H9 (cell line): ENCODE results near the gene SPTAN1. TPM values are rescaled to one million over a fixed set of nuclear protein-coding genes. Genes with fewer than 3 reads are reported as not detected.

Source experiments
- DNase-seq: peaks from one replicate; pipeline ENCODE4 v3.0.0-alpha.2; 2017
- H2AFZ ChIP-seq: one replicate; pipeline ENCODE4 v1.6.1; 2013; ENCODE audit warnings: mild to moderate bottlenecking, low read length, control low read depth, moderate library complexity
- H2AK5ac ChIP-seq: 2 replicates; pipeline ENCODE4 v1.6.1; 2013; ENCODE audit warnings: low read length, control low read depth, mixed read lengths; ENCODE audit not compliant: insufficient read length
- H2BK120ac ChIP-seq: one replicate; pipeline ENCODE4 v1.6.1; 2013; ENCODE audit warnings: low read depth, mild to moderate bottlenecking, low read length, control low read depth, inconsistent platforms; ENCODE audit not compliant: poor library complexity, severe bottlenecking
- H2BK12ac ChIP-seq: 2 replicates; pipeline ENCODE4 v1.6.1; 2013; ENCODE audit warnings: low read length, control low read depth, mixed read lengths, low read depth; ENCODE audit not compliant: insufficient read length
- H2BK15ac ChIP-seq: 2 replicates; pipeline ENCODE4 v1.6.1; 2013; ENCODE audit warnings: low read depth, low read length, control low read depth
- H2BK20ac ChIP-seq: one replicate; pipeline ENCODE4 v1.6.1; 2013; ENCODE audit warnings: low read depth, mild to moderate bottlenecking, low read length, control low read depth, inconsistent platforms; ENCODE audit not compliant: poor library complexity, severe bottlenecking
- H2BK5ac ChIP-seq: 2 replicates; pipeline ENCODE4 v1.6.1; 2013; ENCODE audit warnings: low read length, control low read depth, mixed read lengths; ENCODE audit not compliant: insufficient read length
- H3K14ac ChIP-seq: 2 replicates; pipeline ENCODE4 v1.6.1; 2013; ENCODE audit warnings: low read length, control low read depth; ENCODE audit not compliant: insufficient read depth
- H3K18ac ChIP-seq: 2 replicates; pipeline ENCODE4 v1.6.1; 2013; ENCODE audit warnings: low read depth, mild to moderate bottlenecking, mixed read lengths, low read length, control low read depth; ENCODE audit not compliant: insufficient read length
- H3K23ac ChIP-seq: 2 replicates; pipeline ENCODE4 v1.6.1; 2013; ENCODE audit warnings: low read length, control low read depth, mixed read lengths, low read depth; ENCODE audit not compliant: insufficient read length
- H3K23me2 ChIP-seq: 2 replicates; pipeline ENCODE4 v1.6.1; 2013; ENCODE audit warnings: low read depth, mild to moderate bottlenecking, mixed read lengths, low read length, control low read depth; ENCODE audit not compliant: insufficient read length, poor library complexity, severe bottlenecking
- H3K27ac ChIP-seq: 2 replicates; pipeline ENCODE4 v1.5.1; 2013; ENCODE audit warnings: low read length, control low read depth, mixed read lengths, low read depth; ENCODE audit not compliant: insufficient read length
- H3K27me3 ChIP-seq: 2 replicates; pipeline ENCODE4 v1.6.1; 2013; ENCODE audit warnings: low read length, control low read depth, inconsistent platforms; ENCODE audit not compliant: insufficient read depth
- H3K4ac ChIP-seq: 2 replicates; pipeline ENCODE4 v1.6.1; 2013; ENCODE audit warnings: low read depth, mild to moderate bottlenecking, control low read depth, inconsistent platforms, low read length, moderate library complexity
- H3K4me1 ChIP-seq: 2 replicates; pipeline ENCODE4 v1.6.1; 2013; ENCODE audit warnings: low read length, control low read depth, inconsistent platforms; ENCODE audit not compliant: insufficient read depth
- H3K4me2 ChIP-seq: 2 replicates; pipeline ENCODE4 v1.6.1; 2013; ENCODE audit warnings: low read length, control low read depth, mixed read lengths; ENCODE audit not compliant: insufficient read length, insufficient read depth
- H3K56ac ChIP-seq: 2 replicates; pipeline ENCODE4 v1.6.1; 2013; ENCODE audit warnings: low read depth, mild to moderate bottlenecking, mixed read lengths, low read length, control low read depth; ENCODE audit not compliant: insufficient read length
- H3K79me1 ChIP-seq: 2 replicates; pipeline ENCODE4 v1.6.1; 2013; ENCODE audit warnings: low read depth, mild to moderate bottlenecking, moderate library complexity, low read length, control low read depth, inconsistent platforms; ENCODE audit not compliant: insufficient read depth, poor library complexity, severe bottlenecking
- H3K79me2 ChIP-seq: 2 replicates; pipeline ENCODE4 v1.6.1; 2013; ENCODE audit warnings: low read length, control low read depth, inconsistent platforms; ENCODE audit not compliant: insufficient read depth
- H3K9ac ChIP-seq: 2 replicates; pipeline ENCODE4 v1.6.1; 2013; ENCODE audit warnings: low read length, control low read depth, mixed read lengths; ENCODE audit not compliant: insufficient read length; ENCODE audit errors: extremely low read depth
- H3K9me3 ChIP-seq: one replicate; pipeline ENCODE4 v1.6.1; 2013; ENCODE audit warnings: low read depth, low read length, inconsistent platforms; ENCODE audit not compliant: control insufficient read depth
- H3T11ph ChIP-seq: one replicate; pipeline ENCODE4 v1.6.1; 2013; ENCODE audit warnings: mild to moderate bottlenecking, low read length, control low read depth, inconsistent platforms
- H4K20me1 ChIP-seq: one replicate; pipeline ENCODE4 v1.6.1; 2013; ENCODE audit not compliant: control insufficient read depth, insufficient read length, insufficient read depth
- H4K5ac ChIP-seq: 2 replicates; pipeline ENCODE4 v1.6.1; 2013; ENCODE audit warnings: low read depth, mild to moderate bottlenecking, mixed read lengths, low read length, control low read depth; ENCODE audit not compliant: insufficient read length
- H4K8ac ChIP-seq: replicated peaks from 2 replicates; pipeline ENCODE4 v1.6.1; 2013; ENCODE audit warnings: low read length, control low read depth, mixed read lengths, low read depth; ENCODE audit not compliant: insufficient read length
- H4K91ac ChIP-seq: 2 replicates; pipeline ENCODE4 v1.6.1; 2013; ENCODE audit warnings: low read depth, mild to moderate bottlenecking, moderate library complexity, mixed read lengths, low read length, control low read depth; ENCODE audit not compliant: insufficient read length
- H3K27ac Mint-ChIP-seq, 3 experiments: 2 replicates in 2 of 3; 3 replicates in 1 of 3; pipeline ENCODE4 v1.8.0; 2020 to 2021; ENCODE audit warnings: mixed read lengths in 3 of 3, mild to moderate bottlenecking in 1 of 3, moderate library complexity in 1 of 3
- H3K27me3 Mint-ChIP-seq: 2 replicates; pipeline ENCODE4 v1.8.0; 2021; ENCODE audit warnings: low read depth, mild to moderate bottlenecking, moderate library complexity, mixed read lengths
- H3K36me3 Mint-ChIP-seq, 3 experiments: 2 replicates in 2 of 3; 3 replicates in 1 of 3; pipeline ENCODE4 v1.8.0; 2020 to 2021; ENCODE audit warnings: low read depth in 3 of 3, mixed read lengths in 3 of 3; ENCODE audit not compliant: insufficient read depth in 1 of 3
- H3K4me1 Mint-ChIP-seq, 2 experiments: 2 replicates each; pipeline ENCODE4 v1.8.0; 2020; ENCODE audit warnings: mixed read lengths in 2 of 2
- H3K4me3 Mint-ChIP-seq, 2 experiments: 2 replicates in 1 of 2; 3 replicates in 1 of 2; pipeline ENCODE4 v1.8.0; 2020 to 2021; ENCODE audit warnings: mild to moderate bottlenecking in 2 of 2, mixed read lengths in 2 of 2, moderate library complexity in 1 of 2
- H3K9me3 Mint-ChIP-seq, 2 experiments: 2 replicates in 1 of 2; 3 replicates in 1 of 2; pipeline ENCODE4 v1.8.0; 2020; ENCODE audit warnings: mild to moderate bottlenecking in 2 of 2, mixed read lengths in 2 of 2, moderate library complexity in 1 of 2
- WGBS: extraction: QIAGEN DNeasy Blood & Tissue Kit; methylation state at CpG from one replicate; pipeline ENCODE4 v1.1.7; 2013; ENCODE audit warnings: missing lambda C conversion rate, low lambda C conversion rate, mixed read lengths; ENCODE audit not compliant: insufficient read length; ENCODE audit errors: extremely low coverage; 5-methylcytosine and 5-hydroxymethylcytosine counted together
- total RNA-seq: library from RNA; stranded (reverse); gene quantifications from 2 replicates; pipeline ENCODE4 v1.2.1, GENCODE V29; 2021
- TF ChIP-seq, protein P1 (sequence below): fragments of 200-600 bp; sonication (generic); conservative IDR thresholded peaks from 3 replicates; pipeline ENCODE4 v1.8.0; 2021; ENCODE audit warnings: antibody characterized with exemption, mild to moderate bottlenecking

SPTAN1 gene
- total RNA-seq, 1 experiment from 2014 or later, result 213 TPM

DNA sequence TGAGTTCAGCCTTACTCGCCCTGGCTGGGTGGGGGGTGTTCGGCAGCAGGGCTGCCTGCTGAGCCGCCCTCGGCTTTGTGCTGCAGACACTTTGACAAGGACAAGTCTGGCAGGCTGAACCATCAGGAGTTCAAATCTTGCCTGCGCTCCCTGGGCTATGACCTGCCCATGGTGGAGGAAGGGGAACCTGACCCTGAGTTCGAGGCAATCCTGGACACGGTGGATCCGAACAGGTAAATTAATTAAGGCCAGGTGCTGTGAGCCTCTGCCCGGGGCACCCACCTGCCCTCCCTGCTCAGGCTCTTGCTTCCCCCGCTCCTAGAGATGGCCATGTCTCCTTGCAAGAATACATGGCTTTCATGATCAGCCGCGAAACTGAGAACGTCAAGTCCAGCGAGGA is 80.1 kb downstream of the SPTAN1 start:
- Histone ChIP-seq H3K18ac (no peak overlapping the region), H4K91ac (no peak overlapping the region), H3T11ph (no peak overlapping the region), H4K5ac (no peak overlapping the region), H3K79me1 (no peaks in the 10 kb centered on the region), H2AK5ac (no peak overlapping the region), H2BK5ac (no peak overlapping the region), H2BK120ac (no peak overlapping the region), H3K14ac (no peak overlapping the region), H2BK15ac (no peak overlapping the region), H2BK20ac (no peak overlapping the region), H3K4me1 (no peaks in the 10 kb centered on the region), H3K56ac (no peak overlapping the region), H3K4me2 (no peak overlapping the region), H2BK12ac (no peak overlapping the region), H3K79me2 (no peaks in the 10 kb centered on the region), H3K4ac (no peak overlapping the region), H4K20me1 (no peaks in the 10 kb centered on the region), H3K23ac (no peak overlapping the region), H2AFZ (no peak overlapping the region), H3K27ac (no peak overlapping the region), H4K8ac (no peak overlapping the region), H3K23me2 (no peaks in the 10 kb centered on the region), H3K9me3 (no peaks in the 10 kb centered on the region), H3K9ac (no peak overlapping the region), H3K27me3 (no peaks in the 10 kb centered on the region)
- peaks cover 2 to 10% of the 10 kb centered on the region in 2 experiments; a peak in 3 of 4 replicates for H3K4me1 Mint-ChIP-seq
- no peaks in the 10 kb centered on the region for H3K9me3 Mint-ChIP-seq
- DNase-seq, result no peak
- TF ChIP-seq, protein P1, sequence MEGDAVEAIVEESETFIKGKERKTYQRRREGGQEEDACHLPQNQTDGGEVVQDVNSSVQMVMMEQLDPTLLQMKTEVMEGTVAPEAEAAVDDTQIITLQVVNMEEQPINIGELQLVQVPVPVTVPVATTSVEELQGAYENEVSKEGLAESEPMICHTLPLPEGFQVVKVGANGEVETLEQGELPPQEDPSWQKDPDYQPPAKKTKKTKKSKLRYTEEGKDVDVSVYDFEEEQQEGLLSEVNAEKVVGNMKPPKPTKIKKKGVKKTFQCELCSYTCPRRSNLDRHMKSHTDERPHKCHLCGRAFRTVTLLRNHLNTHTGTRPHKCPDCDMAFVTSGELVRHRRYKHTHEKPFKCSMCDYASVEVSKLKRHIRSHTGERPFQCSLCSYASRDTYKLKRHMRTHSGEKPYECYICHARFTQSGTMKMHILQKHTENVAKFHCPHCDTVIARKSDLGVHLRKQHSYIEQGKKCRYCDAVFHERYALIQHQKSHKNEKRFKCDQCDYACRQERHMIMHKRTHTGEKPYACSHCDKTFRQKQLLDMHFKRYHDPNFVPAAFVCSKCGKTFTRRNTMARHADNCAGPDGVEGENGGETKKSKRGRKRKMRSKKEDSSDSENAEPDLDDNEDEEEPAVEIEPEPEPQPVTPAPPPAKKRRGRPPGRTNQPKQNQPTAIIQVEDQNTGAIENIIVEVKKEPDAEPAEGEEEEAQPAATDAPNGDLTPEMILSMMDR, result no peak
- no peaks in the 10 kb centered on the region for H3K27me3 Mint-ChIP-seq
- no CpG with 5 or more reads among the region's 14 CpGs for WGBS
- peak overlapping the region in 1 of 3 experiments; percentile 85; a peak in 2 of 7 replicates for H3K27ac Mint-ChIP-seq
- peaks cover 18 to 62% (median 56%) of the 10 kb centered on the region in 3 experiments for H3K36me3 Mint-ChIP-seq
- H3K4me3 Mint-ChIP-seq, result no peak overlapping the region
